Measurements from ENCODE around the gene FITM2. TPM values are rescaled to one million over a fixed set of nuclear protein-coding genes. Genes with fewer than 3 reads are reported as not detected.
"Not testable (repeated sequence)": the region's sequence is repeated elsewhere in the genome, so short reads cannot be mapped to it uniquely, and the experiment has no call there.

The FITM2 gene
- total and polyA plus RNA-seq, 2 donors (not counting 1 experiment from before 2014, with no cell fraction given) = 2.0 to 4.3 TPM

DNA sequence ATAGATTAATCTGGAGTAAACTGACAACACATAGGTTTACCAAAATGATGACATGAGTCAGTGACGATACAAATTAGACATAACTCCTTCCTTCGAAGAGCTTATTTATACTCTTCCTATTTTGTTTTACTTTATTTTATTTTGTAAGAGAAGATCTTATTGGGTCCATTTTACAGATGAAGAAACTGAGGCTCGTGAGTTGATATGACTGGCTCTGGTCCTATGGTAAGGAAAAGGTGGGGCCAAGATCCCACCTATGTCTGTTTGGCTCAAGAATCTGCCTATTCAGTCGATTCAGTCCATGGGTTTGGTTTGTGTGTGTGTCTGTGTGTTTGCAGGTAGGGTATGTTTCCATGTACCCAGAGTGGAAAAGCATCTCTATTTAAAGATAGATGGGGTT lies 17.4 kb upstream of the FITM2 start:
- H3K9ac ChIP-seq (ENCODE audit: low read length) = no peak overlapping the region
- ChIA-PET CTCF (no interaction called here), POLR2A (no interaction called here)
- peaks cover 0 to 13% (median 4%) of the 10 kb centered on the region in 4 experiments for H3K27me3 ChIP-seq (replicated peaks in 1 of 4; ENCODE audit: control extremely low read depth in 1 of 4, control insufficient read depth in 3 of 4, insufficient read depth in 4 of 4, low read length in 3 of 4)
- no peak for DNase-seq
- ATAC-seq (ENCODE audit: low read depth) = no peak
- H2AFZ ChIP-seq (ENCODE audit: insufficient read depth, low read depth, low read length, poor library complexity, severe bottlenecking) = no peak overlapping the region
- Mint-ChIP-seq H3K9me3 (ENCODE audit: insufficient read depth) (no peaks in the 10 kb centered on the region), H3K4me3 (no peak overlapping the region), H3K27ac (no peak overlapping the region), H3K27me3 (peaks cover 26% of the 10 kb centered on the region), H3K4me1 (peaks cover 2% of the 10 kb centered on the region)
- no peak overlapping the region for H3K4me3 ChIP-seq (ENCODE audit: control extremely low read depth in 1 of 5, extremely low read depth in 1 of 5, insufficient read depth in 1 of 5, low read depth in 2 of 5, low read length in 4 of 5)
- H3K79me2 ChIP-seq (ENCODE audit: control insufficient read depth, insufficient read depth, low read length) = no peaks in the 10 kb centered on the region
- no peak for TF ChIP-seq EZH2 (IDR thresholded peaks at IDR 0.05; ENCODE audit: borderline replicate concordance, insufficient read depth, low read depth, low read length, poor library complexity, severe bottlenecking)
- TF ChIP-seq, protein P1, sequence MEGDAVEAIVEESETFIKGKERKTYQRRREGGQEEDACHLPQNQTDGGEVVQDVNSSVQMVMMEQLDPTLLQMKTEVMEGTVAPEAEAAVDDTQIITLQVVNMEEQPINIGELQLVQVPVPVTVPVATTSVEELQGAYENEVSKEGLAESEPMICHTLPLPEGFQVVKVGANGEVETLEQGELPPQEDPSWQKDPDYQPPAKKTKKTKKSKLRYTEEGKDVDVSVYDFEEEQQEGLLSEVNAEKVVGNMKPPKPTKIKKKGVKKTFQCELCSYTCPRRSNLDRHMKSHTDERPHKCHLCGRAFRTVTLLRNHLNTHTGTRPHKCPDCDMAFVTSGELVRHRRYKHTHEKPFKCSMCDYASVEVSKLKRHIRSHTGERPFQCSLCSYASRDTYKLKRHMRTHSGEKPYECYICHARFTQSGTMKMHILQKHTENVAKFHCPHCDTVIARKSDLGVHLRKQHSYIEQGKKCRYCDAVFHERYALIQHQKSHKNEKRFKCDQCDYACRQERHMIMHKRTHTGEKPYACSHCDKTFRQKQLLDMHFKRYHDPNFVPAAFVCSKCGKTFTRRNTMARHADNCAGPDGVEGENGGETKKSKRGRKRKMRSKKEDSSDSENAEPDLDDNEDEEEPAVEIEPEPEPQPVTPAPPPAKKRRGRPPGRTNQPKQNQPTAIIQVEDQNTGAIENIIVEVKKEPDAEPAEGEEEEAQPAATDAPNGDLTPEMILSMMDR (IDR thresholded peaks at IDR 0.05) = no peak
- no peaks in the 10 kb centered on the region for H3K36me3 ChIP-seq (replicated peaks in 1 of 2; ENCODE audit: control extremely low read depth in 1 of 2, control insufficient read depth in 1 of 2, extremely low read depth in 1 of 2, insufficient read depth in 2 of 2, low read length in 1 of 2)
- peaks cover 2 to 3% of the 10 kb centered on the region in 2 donors for H3K4me1 ChIP-seq (ENCODE audit: control insufficient read depth in 2 of 2, insufficient read depth in 2 of 2, low read length in 2 of 2)
- H4K20me1 ChIP-seq (ENCODE audit: control insufficient read depth, insufficient read depth, low read length, poor library complexity, severe bottlenecking) = no peaks in the 10 kb centered on the region
- no peaks in the 10 kb centered on the region for H3K9me3 ChIP-seq (ENCODE audit: control extremely low read depth in 1 of 3, control insufficient read depth in 2 of 3, insufficient read depth in 1 of 3, low read length in 2 of 3)
- intact Hi-C loops (cut with micrococcal nuclease) = no loop called here
- no peak overlapping the region for H3K27ac ChIP-seq (ENCODE audit: low read length in 2 of 2)
- no peak overlapping the region for H3K4me2 ChIP-seq (replicated peaks; ENCODE audit: low read depth, low read length, poor library complexity, severe bottlenecking)
- WGBS (ENCODE audit: insufficient coverage) = 95% methylated on average over 2 of the region's 4 CpGs

DNA sequence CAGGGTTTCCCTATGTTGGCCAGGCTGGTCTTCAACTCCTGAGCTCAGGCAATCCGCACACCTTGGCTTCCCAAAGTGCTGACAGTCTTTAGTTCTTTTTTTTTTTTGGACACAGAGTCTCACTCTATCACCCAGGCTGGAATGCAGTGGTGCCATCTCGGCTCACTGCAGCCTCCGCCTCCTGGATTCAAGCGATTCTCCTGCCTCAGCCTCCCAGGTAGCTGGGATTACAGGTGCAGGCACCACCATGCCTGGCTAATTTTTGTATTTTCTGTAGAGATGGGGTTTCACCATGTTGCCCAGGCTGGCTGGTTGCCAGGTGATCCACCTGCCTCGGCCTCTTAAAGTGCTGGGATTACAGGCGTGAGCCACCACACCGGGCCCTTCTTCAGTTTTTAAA lies 16.7 kb upstream of the FITM2 start:
- ATAC-seq (ENCODE audit: low read depth); H3K9me3 ChIP-seq (ENCODE audit: control extremely low read depth in 1 of 3, control insufficient read depth in 2 of 3, insufficient read depth in 1 of 3, low read length in 2 of 3); H3K4me1 Mint-ChIP-seq; H3K4me3 Mint-ChIP-seq; CTCF ChIA-PET; H2AFZ ChIP-seq (ENCODE audit: insufficient read depth, low read depth, low read length, poor library complexity, severe bottlenecking); H3K36me3 ChIP-seq (replicated peaks in 1 of 2; ENCODE audit: control extremely low read depth in 1 of 2, control insufficient read depth in 1 of 2, extremely low read depth in 1 of 2, insufficient read depth in 2 of 2, low read length in 1 of 2); H4K20me1 ChIP-seq (ENCODE audit: control insufficient read depth, insufficient read depth, low read length, poor library complexity, severe bottlenecking); H3K4me1 ChIP-seq (ENCODE audit: control insufficient read depth in 2 of 2, insufficient read depth in 2 of 2, low read length in 2 of 2); H3K27ac ChIP-seq (ENCODE audit: low read length in 2 of 2); POLR2A ChIA-PET; intact Hi-C loops (cut with micrococcal nuclease); H3K9me3 Mint-ChIP-seq (ENCODE audit: insufficient read depth); DNase-seq; H3K4me3 ChIP-seq (ENCODE audit: control extremely low read depth in 1 of 5, extremely low read depth in 1 of 5, insufficient read depth in 1 of 5, low read depth in 2 of 5, low read length in 4 of 5); H3K27ac Mint-ChIP-seq; H3K9ac ChIP-seq (ENCODE audit: low read length); H3K4me2 ChIP-seq (replicated peaks; ENCODE audit: low read depth, low read length, poor library complexity, severe bottlenecking); H3K79me2 ChIP-seq (ENCODE audit: control insufficient read depth, insufficient read depth, low read length): not testable (repeated sequence)
- peaks cover 0 to 13% (median 4%) of the 10 kb centered on the region in 4 experiments for H3K27me3 ChIP-seq (replicated peaks in 1 of 4; ENCODE audit: control extremely low read depth in 1 of 4, control insufficient read depth in 3 of 4, insufficient read depth in 4 of 4, low read length in 3 of 4)
- WGBS (ENCODE audit: insufficient coverage) = 90% methylated on average over 3 of the region's 7 CpGs
- H3K27me3 Mint-ChIP-seq = peaks cover 22% of the 10 kb centered on the region
